HG02970 (cell line): ENCODE results near the gene ACP1.
A peak's percentile ranks its signal among the peaks of the same experiment; 100 is the strongest.

ENCODE experiments used
- ATAC-seq: cut with Tn5 transposase; IDR thresholded peaks from one replicate; pipeline ENCODE4 v1.9.1; 2021; ENCODE audit warnings: mild to moderate bottlenecking, moderate library complexity, moderate number of reproducible peaks; ENCODE audit not compliant: unreplicated experiment, low FRiP score

ACP1 gene

DNA sequence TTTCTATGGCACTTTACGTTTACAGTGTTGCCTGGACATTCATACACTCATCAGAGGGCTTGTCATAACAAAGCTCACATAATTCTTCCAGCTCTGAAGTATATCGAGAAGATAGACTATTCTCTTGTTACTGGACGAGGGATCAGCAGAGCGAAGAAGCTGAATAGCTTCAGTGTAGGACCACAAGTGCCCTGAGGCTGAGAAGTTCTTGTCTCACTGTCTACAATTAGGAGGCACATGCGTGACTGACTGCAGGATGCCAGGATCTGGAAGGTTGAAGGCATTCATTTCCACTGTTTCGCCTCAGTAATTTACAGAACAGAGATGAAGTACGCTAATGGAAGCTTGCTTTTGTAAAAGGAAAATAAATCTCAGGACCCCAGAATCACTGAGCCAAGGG is 10.5 kb upstream of the ACP1 start:
- no peak for ATAC-seq

DNA sequence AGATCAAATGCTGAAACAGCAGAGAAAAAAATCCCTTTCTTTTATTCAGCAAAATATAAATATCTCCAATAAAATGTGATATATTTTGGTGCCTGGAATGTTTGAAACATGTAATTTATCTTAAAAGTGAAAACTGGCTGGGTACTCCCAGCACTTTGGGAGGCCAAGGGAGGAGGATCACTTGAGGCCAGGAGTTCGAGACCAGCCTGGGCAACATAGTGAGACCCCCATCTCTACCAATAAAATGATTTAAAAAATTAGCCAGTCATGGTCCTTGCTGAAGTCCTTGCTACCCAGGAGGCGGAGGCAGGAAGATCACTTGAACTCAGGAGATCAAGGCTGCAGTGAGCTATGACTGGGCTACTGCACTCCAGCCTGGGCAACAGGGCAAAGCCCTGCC is 9.6 kb upstream of the ACP1 start:
- no peak for ATAC-seq

- ATAC-seq, result no peak
These were observed 8.7 kb upstream of the ACP1 start for GRCh38 chr2:256094-256493.

DNA sequence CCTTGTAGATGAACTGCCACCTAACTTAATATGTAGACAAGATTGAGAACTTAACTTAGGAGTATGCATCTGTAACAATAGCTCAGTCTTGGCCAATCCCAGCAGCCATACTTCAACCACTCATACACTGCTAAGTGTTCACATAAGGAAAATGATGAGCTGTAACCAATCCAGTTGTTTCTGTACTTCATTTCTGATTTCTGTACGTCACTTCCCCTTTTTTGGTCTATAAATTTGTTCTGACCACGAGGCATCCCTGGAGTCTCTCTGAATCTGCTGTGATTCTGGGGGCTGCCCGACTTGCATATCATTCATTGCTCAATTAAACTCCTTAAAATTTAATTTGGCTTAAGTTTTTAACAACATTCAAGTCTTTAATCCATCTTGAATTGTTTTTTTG is 7.3 kb upstream of the ACP1 start:
- no peak for ATAC-seq

DNA sequence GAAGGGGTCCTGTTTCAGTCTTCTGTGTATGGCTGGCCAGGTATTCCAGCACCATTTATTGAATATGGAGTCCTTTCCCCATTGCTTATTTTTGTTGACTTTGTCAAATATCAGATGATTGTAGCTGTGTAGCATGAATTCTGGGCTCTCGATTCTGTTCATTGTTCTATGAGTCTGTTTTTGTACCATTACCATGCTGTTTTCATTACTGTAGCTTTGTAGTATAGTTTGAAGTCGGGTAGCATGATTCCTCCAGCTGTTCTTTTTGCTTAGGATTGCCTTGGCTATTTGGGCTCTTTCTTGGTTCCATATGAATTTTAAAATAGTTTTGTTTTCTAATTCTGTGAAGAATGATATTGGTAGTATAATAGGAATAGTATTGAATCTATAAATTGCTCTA is 6.9 kb upstream of the ACP1 start:
- ATAC-seq, result no peak

GRCh38 chr2:258933-259332 is 5.8 kb upstream of the ACP1 start:
- ATAC-seq, result no peak

DNA sequence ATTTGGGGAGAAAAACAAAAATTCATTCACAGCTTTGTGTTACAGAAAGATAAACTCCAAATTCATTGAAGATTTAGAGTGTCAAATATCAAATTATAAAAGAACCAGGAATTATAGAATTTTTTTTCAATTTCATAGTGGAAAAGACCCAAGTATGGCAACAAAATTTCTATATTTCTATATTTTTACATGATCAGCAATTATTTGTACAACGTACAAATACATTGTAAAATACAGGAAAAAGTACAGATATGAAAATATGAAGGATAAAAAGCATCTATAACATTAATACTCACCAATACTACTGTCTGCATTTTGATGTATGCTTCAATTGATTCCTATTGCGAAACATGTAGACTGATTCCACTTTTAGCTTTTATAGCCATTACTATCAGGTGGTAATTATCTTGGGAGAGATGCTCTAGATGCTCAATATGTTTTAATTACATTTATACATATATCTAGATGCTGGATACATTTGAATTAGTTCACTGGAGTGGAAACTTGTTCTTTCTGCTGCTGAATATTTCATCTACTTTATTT is 4.9 kb upstream of the ACP1 start:
- no peak for ATAC-seq

GRCh38 chr2:260507-261161 is 4.1 kb upstream of the ACP1 start:
- no peak for ATAC-seq

GRCh38 chr2:262117-262516 is 2.6 kb upstream of the ACP1 start:
- no peak for ATAC-seq

DNA sequence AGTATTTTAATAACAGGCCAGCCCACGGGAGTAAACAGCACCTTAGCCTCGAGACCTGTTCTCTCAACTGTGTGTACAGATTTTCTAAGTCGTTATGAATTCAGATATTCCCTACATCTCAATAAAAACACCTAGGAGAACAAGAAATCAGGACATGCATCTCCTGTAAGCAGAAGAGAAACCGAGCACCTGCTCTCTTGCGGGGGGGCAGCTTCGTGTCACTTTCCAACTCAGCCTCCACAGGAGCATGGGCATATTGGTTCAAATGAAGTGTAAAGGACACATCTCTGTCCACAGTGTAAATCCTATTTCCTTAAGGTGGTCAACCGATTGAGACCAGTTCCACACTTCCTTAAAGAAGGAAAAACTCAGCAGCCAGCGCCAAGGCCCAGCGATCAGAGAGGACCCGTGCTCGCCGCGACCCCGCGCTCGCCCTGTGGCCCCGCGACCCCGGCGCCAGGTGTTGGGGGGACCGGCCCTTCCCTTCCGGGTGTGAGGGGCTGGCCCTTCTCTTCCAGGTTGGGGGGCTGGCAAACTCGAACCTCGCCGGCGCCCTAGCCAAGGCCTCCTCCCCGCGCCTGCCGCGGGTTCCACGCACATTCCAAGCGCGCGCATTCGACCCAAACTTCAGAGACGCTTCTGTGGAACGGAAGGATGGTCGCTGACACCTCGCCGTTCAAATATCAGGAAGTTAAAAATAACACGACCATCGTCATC is 1.6 kb upstream of the ACP1 start:
- no peak for ATAC-seq

DNA sequence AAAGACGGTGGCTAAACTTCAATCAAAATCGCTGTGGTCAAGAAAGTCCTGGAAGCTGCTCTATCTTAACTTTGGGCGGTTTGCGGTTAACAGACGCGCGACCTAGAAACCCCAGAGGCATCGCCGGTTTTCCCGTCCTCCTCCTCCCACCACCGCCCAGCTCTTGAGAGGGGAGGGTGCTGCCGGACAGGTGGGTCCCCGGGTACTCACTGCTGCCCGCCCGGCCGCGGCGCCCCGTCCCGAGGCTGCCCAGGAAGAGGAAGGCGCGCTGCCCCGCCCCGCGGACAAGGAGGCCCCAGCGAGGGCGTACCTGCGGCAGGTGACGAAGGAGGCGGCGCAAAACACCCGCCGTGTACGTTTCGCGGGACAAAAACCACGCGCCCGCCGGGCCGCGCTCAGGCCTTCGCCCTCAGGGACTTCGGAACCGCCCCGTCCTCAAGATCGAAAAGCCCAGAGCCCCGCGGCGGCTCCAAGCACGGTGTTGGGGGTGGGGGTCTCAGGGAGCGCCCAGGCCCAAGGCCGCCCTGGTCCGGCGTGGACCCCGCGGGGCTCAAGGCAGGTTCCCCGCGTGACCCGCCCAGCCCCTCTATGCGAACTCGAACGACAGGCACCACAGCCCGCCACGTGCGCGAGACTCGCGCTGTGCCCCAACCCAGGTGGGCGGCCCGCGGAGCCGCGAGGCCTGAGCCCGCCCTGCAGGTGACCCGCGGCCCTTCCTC is 814 bp upstream of the ACP1 start, which contains the start of gene SH3YL1:
Gene SH3YL1, minus strand, starts transcription at position 259 of the 719 bp plus-strand sequence. Its CDS starts 48 bp downstream, at position 211.
- peak; percentile 25 for ATAC-seq

DNA sequence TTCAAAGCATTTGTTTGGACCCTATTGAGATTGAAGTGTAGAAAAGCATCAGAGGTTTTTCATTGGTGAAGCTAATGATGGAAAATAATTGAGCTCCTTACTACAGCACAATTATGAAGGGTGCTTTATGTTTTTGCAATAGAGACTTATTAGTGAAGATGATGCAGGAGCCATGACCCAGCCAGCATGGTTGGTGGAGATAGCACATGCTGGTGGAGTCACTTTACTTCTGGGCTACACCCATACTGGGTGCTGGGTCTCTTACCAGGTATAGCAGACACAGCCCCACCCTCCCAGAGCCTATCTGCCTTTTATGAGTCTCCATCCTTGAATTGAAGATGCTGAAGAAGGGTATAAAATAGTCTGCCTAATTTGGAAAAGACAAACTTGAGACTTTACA is 3.6 kb downstream of the ACP1 start:
- no peak for ATAC-seq

DNA sequence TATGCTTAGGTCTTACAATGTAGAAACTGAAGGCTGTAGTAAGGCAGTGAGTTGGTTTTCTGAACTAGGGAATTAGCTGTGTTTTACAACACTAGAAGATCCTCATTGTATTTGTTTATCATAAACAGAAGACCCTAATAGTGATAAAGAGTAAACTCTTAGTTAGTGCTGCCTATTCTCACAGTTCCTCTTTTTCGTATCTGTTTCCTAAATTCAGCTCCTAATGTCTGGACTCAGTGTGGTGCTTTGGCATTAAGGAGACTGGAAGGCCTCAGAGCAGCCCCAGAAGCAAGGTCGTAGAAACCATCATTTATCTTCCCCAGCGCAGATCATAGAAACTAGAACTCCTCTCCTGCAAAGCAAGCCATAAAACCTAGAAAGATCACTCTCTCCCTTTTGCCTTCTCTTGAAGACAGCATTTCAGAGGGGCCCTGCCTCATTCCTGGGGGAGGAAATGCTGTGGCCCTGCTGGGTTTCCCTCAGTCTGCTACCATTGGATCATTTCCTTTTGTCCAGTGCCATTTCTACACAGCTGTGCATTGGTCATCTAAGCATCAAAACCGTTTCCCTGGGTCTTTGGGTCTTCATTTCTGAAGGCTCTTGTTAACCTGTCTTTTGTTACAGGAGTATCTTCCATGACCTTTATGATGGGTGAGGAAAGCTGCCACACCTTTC is 4.7 kb downstream of the ACP1 start:
- no peak for ATAC-seq

GRCh38 chr2:270861-271260 is 6.1 kb downstream of the ACP1 start:
- no peak for ATAC-seq

GRCh38 chr2:271917-272316 is 7.2 kb downstream of the ACP1 start:
- no peak for ATAC-seq

DNA sequence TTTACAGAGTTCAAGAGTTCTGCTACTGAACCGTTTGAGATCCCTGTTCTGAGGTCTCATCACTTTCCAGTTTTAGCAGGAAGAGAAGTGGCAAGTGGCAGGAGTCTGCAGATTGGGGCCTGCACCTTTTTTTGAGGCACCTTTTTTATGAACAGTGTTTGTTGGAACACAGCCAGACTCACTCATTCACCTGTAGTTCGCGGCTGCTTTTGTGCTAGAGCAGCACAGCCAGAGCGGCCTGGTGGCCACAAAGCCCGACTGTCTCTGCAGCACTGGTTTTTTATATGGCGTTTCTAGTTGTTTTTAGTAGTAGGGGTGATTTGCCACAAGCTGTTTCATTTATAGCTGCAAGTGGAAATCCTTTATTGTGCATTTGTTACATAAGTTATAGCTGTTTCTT is 8.6 kb downstream of the ACP1 start:
- no peak for ATAC-seq

GRCh38 chr2:274503-274902 is 9.8 kb downstream of the ACP1 start:
- ATAC-seq, result no peak

- ATAC-seq, result peak; percentile 79
These were observed 10.7 kb downstream of the ACP1 start for GRCh38 chr2:275466-275865.

GRCh38 chr2:278312-278926 is 13.7 kb downstream of the ACP1 start:
- no peak for ATAC-seq

GRCh38 chr2:278927-279320 is 14.2 kb downstream of the ACP1 start:
- ATAC-seq, result no peak
